Right atrium auricular region (tissue), 2 donors: Measurements from ENCODE around the gene MAPRE3. TPM values are rescaled to one million over a fixed set of nuclear protein-coding genes. Genes with fewer than 3 reads are reported as not detected.
A peak's percentile ranks its signal among the peaks of the same experiment; 100 is the strongest.

Experiments
- DNase-seq: peaks from one replicate; pipeline ENCODE4 v3.0.0-alpha.2; 2019; ENCODE audit warnings: low spot score
- H3K27ac ChIP-seq, 2 donors: fragments of 200-600 bp; sonication (generic); 1 replicate in 1 of 2; 2 replicates in 1 of 2; pipeline ENCODE4 v1.5.1; 2016 to 2019
- H3K27me3 ChIP-seq, 2 donors: fragments of 200-600 bp; sonication (generic); one replicate each; pipeline versions ENCODE4 v1.5.1 to v1.6.0; 2017 to 2019
- H3K36me3 ChIP-seq: fragments of 200-600 bp; sonication (generic); one replicate; pipeline ENCODE4 v1.5.1; 2016
- H3K4me1 ChIP-seq, 2 donors: fragments of 200-600 bp; sonication (generic); one replicate each; pipeline versions ENCODE4 v1.5.1 to v1.6.0; 2017 to 2019
- H3K4me3 ChIP-seq, 2 donors: fragments of 200-600 bp; sonication (generic); 1 replicate in 1 of 2; 2 replicates in 1 of 2; pipeline ENCODE4 v1.5.1; 2017 to 2019; ENCODE audit warnings: mild to moderate bottlenecking in 1 of 2, moderate library complexity in 1 of 2
- H3K9me3 ChIP-seq, 2 donors: fragments of 200-600 bp; sonication (generic); one replicate each; pipeline ENCODE4 v1.5.1; 2019
- total RNA-seq, 2 donors: library from RNA; depleted of rRNA; stranded (reverse); fragments of >200 nt; gene quantifications; one replicate each; pipeline ENCODE4 v1.1.0, GENCODE V29; 2016
- TF ChIP-seq, protein P1 (sequence below), 2 donors: fragments of 200-600 bp; sonication (generic); IDR thresholded peaks; one replicate each; pipeline ENCODE4 v1.5.1; 2019; ENCODE audit warnings: antibody characterized with exemption in 2 of 2

MAPRE3 gene
- total RNA-seq, 2 donors from 2014 or later: 20.6 to 33.4 TPM

DNA sequence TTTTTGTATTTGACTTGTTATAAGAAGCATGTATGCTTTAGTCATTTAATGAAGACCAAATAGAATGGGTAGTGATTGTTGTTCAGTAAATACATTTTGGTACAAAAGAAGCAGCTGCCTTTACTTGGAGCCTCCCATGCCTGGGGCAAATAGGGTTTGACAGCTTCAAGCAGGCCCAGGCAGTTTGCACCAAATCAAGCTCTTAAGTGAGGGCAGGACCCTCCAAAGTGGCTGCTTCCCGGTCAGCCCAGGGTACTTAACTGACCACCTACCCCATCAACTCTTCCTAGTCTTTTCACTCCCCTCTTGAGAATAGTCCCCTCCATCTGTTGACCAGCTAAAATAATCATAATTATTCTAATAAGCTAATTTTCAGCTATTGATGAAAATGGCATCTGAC lies 5.2 kb downstream of the MAPRE3 start:
- TF ChIP-seq, protein P1, sequence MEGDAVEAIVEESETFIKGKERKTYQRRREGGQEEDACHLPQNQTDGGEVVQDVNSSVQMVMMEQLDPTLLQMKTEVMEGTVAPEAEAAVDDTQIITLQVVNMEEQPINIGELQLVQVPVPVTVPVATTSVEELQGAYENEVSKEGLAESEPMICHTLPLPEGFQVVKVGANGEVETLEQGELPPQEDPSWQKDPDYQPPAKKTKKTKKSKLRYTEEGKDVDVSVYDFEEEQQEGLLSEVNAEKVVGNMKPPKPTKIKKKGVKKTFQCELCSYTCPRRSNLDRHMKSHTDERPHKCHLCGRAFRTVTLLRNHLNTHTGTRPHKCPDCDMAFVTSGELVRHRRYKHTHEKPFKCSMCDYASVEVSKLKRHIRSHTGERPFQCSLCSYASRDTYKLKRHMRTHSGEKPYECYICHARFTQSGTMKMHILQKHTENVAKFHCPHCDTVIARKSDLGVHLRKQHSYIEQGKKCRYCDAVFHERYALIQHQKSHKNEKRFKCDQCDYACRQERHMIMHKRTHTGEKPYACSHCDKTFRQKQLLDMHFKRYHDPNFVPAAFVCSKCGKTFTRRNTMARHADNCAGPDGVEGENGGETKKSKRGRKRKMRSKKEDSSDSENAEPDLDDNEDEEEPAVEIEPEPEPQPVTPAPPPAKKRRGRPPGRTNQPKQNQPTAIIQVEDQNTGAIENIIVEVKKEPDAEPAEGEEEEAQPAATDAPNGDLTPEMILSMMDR (IDR thresholded peaks at IDR 0.05): no peak
- no peak for DNase-seq
- H3K36me3 ChIP-seq: no peaks in the 10 kb centered on the region
- H3K4me1 ChIP-seq: peaks cover 0 to 53% of the 10 kb centered on the region in 2 donors
- H3K27me3 ChIP-seq: no peaks in the 10 kb centered on the region
- no peak overlapping the region for H3K4me3 ChIP-seq
- H3K9me3 ChIP-seq: no peaks in the 10 kb centered on the region
- H3K27ac ChIP-seq: no peak overlapping the region

DNA sequence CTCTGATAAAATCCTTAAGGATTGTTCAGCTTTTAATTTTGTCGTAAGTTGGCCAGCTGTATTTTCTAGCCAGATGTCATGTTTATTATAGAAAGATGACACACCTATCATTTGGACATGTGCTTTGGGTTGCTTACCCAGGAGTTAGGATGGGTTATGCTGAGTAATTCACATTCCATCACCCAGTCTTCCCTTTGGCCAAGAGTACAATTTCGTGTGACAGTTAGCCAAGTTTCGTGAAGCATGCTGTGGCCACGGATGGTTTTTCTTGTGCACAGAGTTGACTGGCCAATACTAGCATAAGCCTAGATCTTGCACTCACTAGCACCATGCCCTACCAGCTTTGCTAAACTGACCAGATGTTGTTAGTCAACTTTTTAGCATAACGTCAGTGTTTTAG lies 5.8 kb downstream of the MAPRE3 start:
- no peaks in the 10 kb centered on the region for H3K9me3 ChIP-seq
- no peaks in the 10 kb centered on the region for H3K27me3 ChIP-seq
- no peak overlapping the region for H3K4me3 ChIP-seq
- TF ChIP-seq, protein P1 (IDR thresholded peaks at IDR 0.05): no peak
- DNase-seq: no peak
- H3K4me1 ChIP-seq: peaks cover 0 to 51% of the 10 kb centered on the region in 2 donors
- H3K27ac ChIP-seq: no peak overlapping the region
- no peaks in the 10 kb centered on the region for H3K36me3 ChIP-seq

- TF ChIP-seq, protein P1 (IDR thresholded peaks at IDR 0.05): no peak
- Histone ChIP-seq H3K27ac (no peak overlapping the region), H3K4me1 (peaks cover 0 to 47% of the 10 kb centered on the region in 2 donors), H3K9me3 (no peaks in the 10 kb centered on the region), H3K4me3 (no peak overlapping the region), H3K27me3 (no peaks in the 10 kb centered on the region), H3K36me3 (no peaks in the 10 kb centered on the region)
- DNase-seq: no peak
Observed at GRCh38 chr2:26977012-26977411, 6.6 kb downstream of the MAPRE3 start.

DNA sequence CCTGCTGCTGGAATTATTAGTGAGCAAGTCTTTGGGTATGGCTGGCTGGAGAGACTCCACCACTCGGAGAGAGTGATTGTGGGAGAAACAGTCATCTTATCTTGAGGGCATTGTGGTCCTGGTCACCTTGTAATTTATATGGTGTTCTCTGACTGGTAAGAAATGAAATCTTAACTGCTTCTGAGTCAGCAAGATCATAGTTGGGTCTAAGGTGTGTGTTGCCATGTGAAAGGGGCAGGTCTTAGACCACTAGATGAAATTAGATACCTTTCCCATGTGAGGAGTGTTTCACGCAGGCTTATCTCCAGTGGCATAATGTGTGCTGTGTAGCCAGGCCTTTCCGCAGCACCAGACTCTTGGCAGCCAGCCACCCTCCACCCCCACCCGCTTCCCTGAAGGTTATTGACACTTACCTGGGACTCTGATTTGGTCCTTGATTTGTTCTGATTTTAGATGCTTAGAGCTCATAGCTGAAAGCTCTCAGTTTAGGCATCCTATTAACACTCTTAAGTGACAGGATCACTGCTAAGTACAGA lies 7.7 kb downstream of the MAPRE3 start:
- DNase-seq: no peak
- TF ChIP-seq, protein P1 (IDR thresholded peaks at IDR 0.05): no peak
- Histone ChIP-seq H3K4me1 (peaks cover 0 to 44% of the 10 kb centered on the region in 2 donors), H3K27ac (peak overlapping the region in 1 of 2 donors; percentile 5), H3K36me3 (no peaks in the 10 kb centered on the region), H3K27me3 (no peaks in the 10 kb centered on the region), H3K9me3 (no peaks in the 10 kb centered on the region), H3K4me3 (no peak overlapping the region)

DNA sequence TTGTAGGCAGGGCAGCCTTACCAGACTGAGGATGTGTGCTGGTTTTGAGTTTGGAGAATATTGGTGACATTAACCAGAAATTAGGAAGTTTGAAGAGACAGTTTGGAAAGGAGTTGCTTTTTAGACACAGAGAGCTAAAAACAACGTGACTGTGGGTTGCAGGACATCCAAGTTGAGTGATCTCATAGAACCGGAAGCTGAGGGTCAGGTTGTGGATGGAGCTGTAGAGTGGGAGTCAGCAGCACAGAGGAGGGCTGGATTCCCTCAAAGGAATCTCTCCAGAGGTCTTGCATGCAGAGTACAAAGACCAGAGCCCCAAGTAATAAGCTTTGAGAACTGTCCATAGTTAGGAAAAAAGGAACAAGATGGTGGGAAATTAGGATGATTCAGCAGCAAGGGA lies 9.3 kb downstream of the MAPRE3 start:
- H3K4me3 ChIP-seq: no peak overlapping the region
- no peaks in the 10 kb centered on the region for H3K36me3 ChIP-seq
- peaks cover 0 to 43% of the 10 kb centered on the region in 2 donors for H3K4me1 ChIP-seq
- TF ChIP-seq, protein P1 (IDR thresholded peaks at IDR 0.05): no peak
- H3K27ac ChIP-seq: no peak overlapping the region
- no peak for DNase-seq
- no peaks in the 10 kb centered on the region for H3K9me3 ChIP-seq
- H3K27me3 ChIP-seq: no peaks in the 10 kb centered on the region

GRCh38 chr2:26980971-26981370 lies 10.5 kb downstream of the MAPRE3 start:
- Histone ChIP-seq H3K36me3 (no peaks in the 10 kb centered on the region), H3K9me3 (no peaks in the 10 kb centered on the region), H3K4me1 (peaks cover 0 to 40% of the 10 kb centered on the region in 2 donors), H3K27ac (no peak overlapping the region), H3K27me3 (no peaks in the 10 kb centered on the region), H3K4me3 (no peak overlapping the region)
- DNase-seq: no peak
- TF ChIP-seq, protein P1 (IDR thresholded peaks at IDR 0.05): no peak
